ENCODE results near the gene UMPS. TPM values are rescaled to one million over a fixed set of nuclear protein-coding genes. Genes with fewer than 3 reads are reported as not detected.

Gene UMPS
- total RNA-seq, 1 donor from 2014 or later: 47.6 TPM

- peak; percentile 86 for TF ChIP-seq CTCF (IDR thresholded peaks at IDR 0.05)
- TF ChIP-seq EZH2phosphoT487 (IDR thresholded peaks at IDR 0.05): no peak
- no peak for TF ChIP-seq EZH2 (IDR thresholded peaks at IDR 0.05)
- peak overlapping the region; percentile 92 for H2AFZ ChIP-seq (replicated peaks)
- H3F3A ChIP-seq (ENCODE audit: low read depth): no peaks in the 10 kb centered on the region
- DNase-seq (ENCODE audit: low spot score): peak; percentile 80
- no peaks in the 10 kb centered on the region for H3K79me2 ChIP-seq (ENCODE audit: low read depth)
- Mint-ChIP-seq H3K9me3 (no peaks in the 10 kb centered on the region), H3K4me1 (peaks cover 27% of the 10 kb centered on the region), H3K36me3 (no peaks in the 10 kb centered on the region), H3K4me3 (no peak overlapping the region), H3K27ac (peak overlapping the region; percentile 69), H3K27me3 (ENCODE audit: insufficient read depth, low read depth) (peaks cover 14% of the 10 kb centered on the region)
- no peak overlapping the region for H3K4me3 ChIP-seq
- no peaks in the 10 kb centered on the region for H3K27me3 ChIP-seq
- no peak overlapping the region for H3K27ac ChIP-seq
- no peaks in the 10 kb centered on the region for H3K9me3 ChIP-seq (ENCODE audit: low read depth)
- no peaks in the 10 kb centered on the region for H4K20me1 ChIP-seq (ENCODE audit: low read depth)
- H3K36me3 ChIP-seq: no peaks in the 10 kb centered on the region
- no peak overlapping the region for H3K9ac ChIP-seq
- H3K4me2 ChIP-seq: no peak overlapping the region
- no peaks in the 10 kb centered on the region for H3K4me1 ChIP-seq
Measured at GRCh38 chr3:124688581-124689454, 41.4 kb upstream of the UMPS start.

- no peaks in the 10 kb centered on the region for H3K27me3 ChIP-seq
- no peaks in the 10 kb centered on the region for H3F3A ChIP-seq (ENCODE audit: low read depth)
- no peaks in the 10 kb centered on the region for H3K4me1 ChIP-seq
- no peaks in the 10 kb centered on the region for H3K79me2 ChIP-seq (ENCODE audit: low read depth)
- no peak for DNase-seq (ENCODE audit: low spot score)
- H3K9me3 ChIP-seq (ENCODE audit: low read depth): no peaks in the 10 kb centered on the region
- H4K20me1 ChIP-seq (ENCODE audit: low read depth): no peaks in the 10 kb centered on the region
- no peak overlapping the region for H3K9ac ChIP-seq
- Mint-ChIP-seq H3K4me3 (no peak overlapping the region), H3K27me3 (ENCODE audit: insufficient read depth, low read depth) (peaks cover 6% of the 10 kb centered on the region), H3K4me1 (peaks cover 6% of the 10 kb centered on the region), H3K36me3 (no peaks in the 10 kb centered on the region), H3K9me3 (no peaks in the 10 kb centered on the region), H3K27ac (no peak overlapping the region)
- no peak overlapping the region for H3K4me3 ChIP-seq
- no peak overlapping the region for H2AFZ ChIP-seq (replicated peaks)
- no peak for TF ChIP-seq CTCF (IDR thresholded peaks at IDR 0.05)
- H3K36me3 ChIP-seq: no peaks in the 10 kb centered on the region
- no peak overlapping the region for H3K4me2 ChIP-seq
- H3K27ac ChIP-seq: no peak overlapping the region
Measured at GRCh38 chr3:124691599-124691998, 38.7 kb upstream of the UMPS start.

GRCh38 chr3:124694486-124694885 lies 35.8 kb upstream of the UMPS start:
- H3K4me1 Mint-ChIP-seq: peaks cover 1% of the 10 kb centered on the region
- H3K27me3 ChIP-seq: no peaks in the 10 kb centered on the region
- no peak overlapping the region for H2AFZ ChIP-seq (replicated peaks)
- no peak overlapping the region for H3K9ac ChIP-seq
- TF ChIP-seq EZH2phosphoT487 (IDR thresholded peaks at IDR 0.05) (no peak), CTCF (IDR thresholded peaks at IDR 0.05) (no peak)
- H4K20me1 ChIP-seq (ENCODE audit: low read depth): no peaks in the 10 kb centered on the region
- no peaks in the 10 kb centered on the region for H3F3A ChIP-seq (ENCODE audit: low read depth)
- no peak overlapping the region for H3K4me3 ChIP-seq
- H3K4me3 Mint-ChIP-seq: no peak overlapping the region
- H3K27ac ChIP-seq: no peak overlapping the region
- H3K27ac Mint-ChIP-seq: no peak overlapping the region
- H3K27me3 Mint-ChIP-seq (ENCODE audit: insufficient read depth, low read depth): peaks cover 2% of the 10 kb centered on the region
- H3K79me2 ChIP-seq (ENCODE audit: low read depth): no peaks in the 10 kb centered on the region
- no peaks in the 10 kb centered on the region for H3K9me3 Mint-ChIP-seq
- no peak for DNase-seq (ENCODE audit: low spot score)
- no peaks in the 10 kb centered on the region for H3K4me1 ChIP-seq
- H3K36me3 Mint-ChIP-seq: no peaks in the 10 kb centered on the region
- H3K4me2 ChIP-seq: no peak overlapping the region
- no peaks in the 10 kb centered on the region for H3K9me3 ChIP-seq (ENCODE audit: low read depth)
- H3K36me3 ChIP-seq: no peaks in the 10 kb centered on the region
